GM19035 (cell line): ENCODE results near the gene ADGRG1.
"Not testable (repeated sequence)": the region's sequence is repeated elsewhere in the genome, so short reads cannot be mapped to it uniquely, and the experiment has no call there.

Experiments used
- ATAC-seq: cut with Tn5 transposase; IDR thresholded peaks from one replicate; pipeline ENCODE4 v1.9.1; 2021; ENCODE audit not compliant: unreplicated experiment

ADGRG1 gene

GRCh38 chr16:57628008-57628781, at the start of gene ADGRG1:
ADGRG1 (plus strand) TSS chr16:57628630; CDS start chr16:57650288, 21,658 bp downstream.
- ATAC-seq: no peak

- no peak for ATAC-seq
Measured at GRCh38 chr16:57579361-57579665, 49.1 kb upstream of the ADGRG1 start.

DNA sequence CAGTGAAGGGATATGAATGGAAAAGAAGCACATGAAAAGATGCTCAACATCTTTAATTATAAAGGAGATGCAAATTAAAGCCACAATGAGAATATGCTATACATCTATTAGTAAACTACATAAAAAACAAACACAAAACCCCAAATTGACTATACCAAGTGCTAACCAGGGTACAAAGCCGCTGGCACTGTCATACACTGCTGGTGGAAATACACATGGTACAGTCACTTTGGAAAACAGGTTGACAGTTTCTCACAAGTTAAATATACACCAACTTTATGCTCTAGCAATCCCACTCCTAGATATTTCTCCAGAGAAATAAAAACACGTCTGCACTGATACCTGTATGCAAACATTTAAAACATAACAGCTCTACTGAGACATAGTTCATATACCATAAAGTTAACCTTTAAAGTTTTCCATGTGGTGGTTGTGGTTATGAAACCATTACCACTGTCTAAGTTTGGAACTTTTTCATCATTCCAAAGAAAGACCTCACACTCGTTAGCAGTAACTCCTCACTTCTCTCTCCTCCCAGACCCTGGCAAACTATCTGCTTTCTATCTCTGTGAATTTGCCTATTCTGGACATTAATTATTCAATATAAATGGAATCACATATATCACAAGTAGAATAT, 43.3 kb upstream of the ADGRG1 start:
- ATAC-seq: no peak

- ATAC-seq: no peak
Measured at GRCh38 chr16:57588831-57589230, 39.6 kb upstream of the ADGRG1 start.

DNA sequence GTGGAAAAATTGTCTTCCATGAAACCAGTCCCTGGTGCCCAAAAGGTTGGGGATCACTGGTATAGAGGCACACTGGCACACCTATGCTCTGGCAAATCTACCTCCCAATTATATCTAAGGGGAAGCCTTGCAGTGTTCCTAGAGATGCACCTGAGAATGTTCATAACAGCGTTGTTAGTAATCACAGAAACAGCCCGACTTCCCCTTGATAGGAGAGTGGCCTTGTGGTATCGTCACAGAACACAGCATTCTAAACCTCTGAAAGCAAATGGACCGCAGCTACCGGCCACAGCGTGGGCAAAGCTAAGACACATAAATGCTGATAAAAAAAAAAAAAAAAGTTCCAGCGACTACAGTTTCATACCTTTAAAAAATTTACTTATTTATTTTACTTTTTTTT, 39.1 kb upstream of the ADGRG1 start:
- ATAC-seq: no peak

- peak; percentile 6 for ATAC-seq
Measured at GRCh38 chr16:57590654-57591085, 37.8 kb upstream of the ADGRG1 start.

DNA sequence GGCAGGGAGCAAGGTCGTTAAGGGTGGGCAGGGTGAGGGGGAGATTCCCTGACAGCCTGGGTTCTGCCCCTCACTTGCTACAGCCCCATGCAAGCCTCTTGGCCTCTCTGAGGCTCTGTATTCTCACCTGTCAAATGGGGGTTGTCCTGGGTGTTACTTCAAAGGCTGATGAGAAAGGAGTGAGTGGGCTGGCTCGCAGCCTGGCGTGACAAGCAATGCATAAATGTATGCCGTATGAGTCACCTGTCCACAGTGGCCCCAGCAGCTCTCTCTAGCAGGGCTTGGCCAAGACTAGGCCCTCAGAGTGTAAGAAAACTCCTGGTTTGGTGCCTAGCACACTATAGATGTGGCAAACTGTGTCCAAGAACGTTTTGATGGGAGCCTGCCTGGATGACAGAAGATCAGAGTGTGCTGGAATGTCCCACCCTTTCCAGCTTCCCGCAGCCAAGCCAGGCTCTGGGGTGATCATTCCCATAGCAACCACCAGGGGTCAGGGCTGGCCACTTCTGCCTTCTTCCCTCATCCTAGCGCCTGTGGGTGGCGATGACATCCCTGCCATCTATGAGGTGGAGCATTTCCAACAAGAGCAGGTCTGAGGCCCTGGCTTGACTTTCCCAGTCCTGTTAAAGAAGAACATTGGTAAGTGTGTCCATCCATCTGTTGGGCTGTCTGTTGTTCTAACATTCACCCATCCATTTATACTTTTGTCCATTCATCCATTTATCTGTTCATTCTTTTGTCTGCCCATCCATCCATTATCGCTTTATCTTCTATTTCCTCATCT, 37.2 kb upstream of the ADGRG1 start:
- ATAC-seq: peak; percentile 79

GRCh38 chr16:57591870-57592485, 36.5 kb upstream of the ADGRG1 start:
- no peak for ATAC-seq

GRCh38 chr16:57592591-57593003, 35.8 kb upstream of the ADGRG1 start:
- no peak for ATAC-seq

DNA sequence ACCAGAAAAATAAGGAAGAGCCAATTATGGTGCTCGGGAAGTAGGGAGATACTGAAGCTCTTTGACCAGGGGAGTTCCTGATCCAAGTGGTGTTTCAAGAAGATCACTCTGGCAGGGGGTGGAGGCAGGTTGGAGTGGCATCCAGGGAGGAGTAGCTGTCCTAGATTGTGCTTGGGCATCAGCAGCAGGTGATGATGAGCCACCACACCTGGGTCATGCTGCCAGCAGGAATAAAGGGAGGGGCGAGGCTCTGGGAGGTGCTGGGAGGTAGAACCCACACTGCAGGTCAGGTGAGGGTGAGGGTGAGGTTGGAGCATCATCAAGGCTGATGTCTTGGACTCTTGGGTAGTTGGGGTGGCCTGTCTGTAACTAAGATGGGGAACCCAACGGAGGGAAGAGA, 35.4 kb upstream of the ADGRG1 start:
- no peak for ATAC-seq

DNA sequence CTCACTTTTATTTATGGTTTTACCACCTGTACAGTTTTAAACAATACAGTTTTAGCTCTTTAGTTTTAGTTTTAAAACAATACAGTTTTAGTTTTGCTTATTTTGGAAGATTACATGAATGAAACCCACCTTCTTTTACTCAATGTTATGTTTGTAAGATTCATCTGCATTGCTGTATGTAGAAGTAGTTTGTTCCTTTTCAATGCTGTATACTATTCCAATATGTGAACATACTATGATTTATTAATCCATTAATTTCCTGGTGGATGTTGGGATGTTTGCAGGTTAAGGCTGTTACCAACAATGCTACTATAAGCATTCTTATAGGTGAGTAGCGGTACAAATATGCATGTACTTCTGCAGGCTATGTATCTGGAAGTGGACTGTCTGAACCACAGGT, 34.4 kb upstream of the ADGRG1 start:
- no peak for ATAC-seq

- ATAC-seq: no peak
Measured at GRCh38 chr16:57594531-57595031, 33.8 kb upstream of the ADGRG1 start.

- ATAC-seq: not testable (repeated sequence)
Measured at GRCh38 chr16:57596234-57596633, 32.2 kb upstream of the ADGRG1 start.

- no peak for ATAC-seq
Measured at GRCh38 chr16:57598437-57598836, 30.0 kb upstream of the ADGRG1 start.

GRCh38 chr16:57600048-57600835, 28.2 kb upstream of the ADGRG1 start:
- peak; percentile 46 for ATAC-seq

DNA sequence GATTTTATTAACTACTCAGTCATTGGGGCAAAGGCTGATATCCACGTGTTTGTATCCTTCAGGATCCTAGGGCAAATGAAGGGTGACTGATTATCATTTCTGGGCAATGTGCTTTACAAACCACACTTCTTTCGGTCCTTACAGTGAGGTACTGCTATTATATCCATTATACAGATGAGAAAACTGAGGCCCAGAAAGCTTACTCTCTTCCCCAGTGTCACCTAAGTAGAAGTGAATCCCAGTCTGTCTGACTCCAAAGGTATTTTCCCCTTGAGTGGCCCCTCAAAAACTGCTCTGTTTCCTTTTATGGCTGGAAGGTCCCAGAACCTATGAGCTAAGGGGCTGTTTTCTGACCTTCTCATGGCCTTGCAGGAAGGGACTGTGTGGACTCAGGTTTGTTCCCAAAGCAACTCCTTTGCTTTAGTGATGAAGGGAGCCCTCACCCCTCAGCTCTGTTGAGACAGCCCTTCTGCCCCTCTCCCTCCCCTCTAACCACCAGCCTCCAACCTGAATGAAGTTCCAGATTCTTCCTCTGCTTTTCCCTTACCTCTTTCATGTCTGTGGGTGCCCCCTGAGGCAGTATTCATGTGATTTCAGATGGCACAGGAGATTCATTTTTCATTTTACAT, 27.4 kb upstream of the ADGRG1 start:
- ATAC-seq: no peak

DNA sequence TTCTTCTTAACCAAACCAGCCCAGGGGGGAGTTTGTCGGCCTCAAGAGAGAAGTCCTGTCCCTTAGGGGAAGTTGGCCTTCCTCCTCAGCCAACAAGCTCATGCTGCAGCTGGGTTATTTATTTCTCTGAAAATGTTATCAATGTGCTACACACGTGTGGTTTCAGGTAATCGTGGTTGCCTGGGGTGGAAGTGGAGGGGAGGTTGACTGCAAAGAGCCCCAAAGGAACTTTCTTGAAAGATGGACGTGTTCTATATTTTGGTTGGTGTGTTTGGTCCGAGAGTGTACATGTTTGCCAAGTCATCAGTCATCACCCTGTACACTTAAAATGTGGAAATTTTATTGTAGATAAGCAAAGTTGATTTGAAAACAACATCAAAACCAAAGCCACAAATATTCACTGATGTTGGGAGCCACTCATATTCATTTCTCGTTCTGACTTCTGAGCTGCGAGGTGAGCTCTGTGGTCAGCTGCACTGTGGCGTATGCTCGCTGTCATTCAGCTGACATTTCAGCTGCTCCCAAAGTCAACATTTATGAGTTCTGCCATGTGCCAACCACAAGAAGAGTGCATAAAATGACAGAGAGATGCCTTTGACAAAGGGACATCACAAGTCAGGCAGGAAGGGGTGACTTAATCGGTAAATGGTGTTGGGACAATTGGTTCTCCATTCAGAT, 26.5 kb upstream of the ADGRG1 start:
- peak; percentile 75 for ATAC-seq

DNA sequence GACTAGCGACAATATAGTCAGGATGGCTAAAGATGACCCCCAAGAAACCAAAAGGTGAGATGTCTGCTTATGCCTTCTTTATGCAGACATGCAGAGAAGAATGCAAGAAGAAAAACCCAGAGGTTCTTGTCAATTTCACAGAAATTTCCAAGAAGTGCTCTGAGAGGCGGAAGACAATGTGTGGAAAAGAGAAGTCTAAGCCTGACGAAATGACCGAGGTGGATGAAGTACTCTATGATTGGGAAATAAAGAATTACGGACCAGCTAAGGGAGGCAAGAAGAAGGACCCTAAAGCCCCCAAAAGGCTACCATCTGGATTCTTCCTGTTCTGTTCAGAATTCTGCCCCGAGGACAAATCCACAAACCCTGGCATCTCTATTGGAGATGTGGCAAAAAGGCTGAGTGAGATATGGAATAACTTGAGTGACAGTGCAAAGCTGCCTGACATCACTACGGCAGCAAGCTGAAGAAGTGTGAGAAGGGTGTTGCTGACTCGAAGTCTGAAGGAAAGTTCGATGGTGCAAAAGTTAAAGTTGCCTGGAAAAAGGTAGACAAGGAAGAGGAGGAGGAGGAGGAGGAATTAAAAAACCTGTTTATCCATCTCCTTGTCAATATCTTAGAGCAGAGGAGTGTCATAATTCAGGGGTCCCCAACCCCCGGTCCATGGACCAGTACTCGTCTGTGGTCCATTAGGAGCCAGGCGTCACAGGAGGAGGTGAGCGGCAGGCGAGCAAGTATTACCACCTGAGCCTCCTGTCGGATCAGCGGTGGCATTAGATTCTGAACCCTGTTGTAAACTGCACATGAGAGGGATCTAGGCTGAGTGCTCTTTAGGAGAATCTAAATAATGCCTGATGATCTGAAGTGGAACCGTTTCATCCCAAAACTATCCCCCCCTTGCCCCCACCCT, 25.1 kb upstream of the ADGRG1 start:
- ATAC-seq: no peak
